Stimulated activated CD4-positive, alpha-beta T cell treated with anti-CD3 and anti-CD28 coated beads, TNF-alpha, amount 100 ng/mL, for 24 hours (primary cell): ENCODE measurements around the gene TMED9.
"Not testable (repeated sequence)": the region's sequence is repeated elsewhere in the genome, so short reads cannot be mapped to it uniquely, and the experiment has no call there.

ENCODE experiments used
- DNase-seq, 3 experiments: peaks; one replicate each; pipeline ENCODE4 v3.0.0-alpha.2; 2020; ENCODE audit warnings: low read depth in 3 of 3

Gene TMED9

GRCh38 chr5:177592010-177592834 lies at the start of gene TMED9:
Gene TMED9, plus strand, starts transcription at chr5:177592203. Its CDS starts 12 bp downstream, at chr5:177592215.
- peak; percentile 71 to 86 (median 78) for DNase-seq

- no peak for DNase-seq
Observed at GRCh38 chr5:177542816-177543465, 49.1 kb upstream of the TMED9 start.

- DNase-seq, result no peak
Observed at GRCh38 chr5:177545487-177546257, 46.3 kb upstream of the TMED9 start.

GRCh38 chr5:177546258-177546741 lies 45.7 kb upstream of the TMED9 start:
- no peak for DNase-seq

GRCh38 chr5:177547736-177548135 lies 44.3 kb upstream of the TMED9 start:
- DNase-seq, result no peak

GRCh38 chr5:177548495-177548894 lies 43.5 kb upstream of the TMED9 start:
- DNase-seq, result no peak

GRCh38 chr5:177550122-177550521 lies 41.9 kb upstream of the TMED9 start:
- DNase-seq, result no peak

GRCh38 chr5:177552839-177553455 lies 39.1 kb upstream of the TMED9 start:
- DNase-seq, result no peak

- peak; percentile 9 to 38 (median 12) for DNase-seq
Observed at GRCh38 chr5:177553671-177554429, 38.2 kb upstream of the TMED9 start.

- peak; percentile 89 to 96 (median 91) for DNase-seq
Observed at GRCh38 chr5:177554474-177555111, 37.4 kb upstream of the TMED9 start, which contains the start of gene FAM193B. Gene FAM193B, minus strand, starts transcription at chr5:177554563. Its CDS starts 105 bp downstream, at chr5:177554458.

- DNase-seq, result no peak
Observed at GRCh38 chr5:177555228-177555627, 36.8 kb upstream of the TMED9 start.

- no peak for DNase-seq
Observed at GRCh38 chr5:177555665-177556064, 36.3 kb upstream of the TMED9 start.

- no peak for DNase-seq
Observed at GRCh38 chr5:177557041-177557647, 34.9 kb upstream of the TMED9 start.

- DNase-seq, result no peak
Observed at GRCh38 chr5:177557796-177558195, 34.2 kb upstream of the TMED9 start.

GRCh38 chr5:177559446-177559941 lies 32.5 kb upstream of the TMED9 start:
- not testable (repeated sequence) for DNase-seq

GRCh38 chr5:177565046-177565445 lies 27.0 kb upstream of the TMED9 start:
- no peak for DNase-seq

- DNase-seq, result no peak
Observed at GRCh38 chr5:177568326-177568725, 23.7 kb upstream of the TMED9 start.

GRCh38 chr5:177569894-177570293 lies 22.1 kb upstream of the TMED9 start:
- DNase-seq, result no peak

GRCh38 chr5:177575488-177575887 lies 16.5 kb upstream of the TMED9 start:
- no peak for DNase-seq

- no peak for DNase-seq
Observed at GRCh38 chr5:177576169-177576568, 15.8 kb upstream of the TMED9 start.
